Fibroblast of skin of left quadriceps (primary cell): ENCODE results near the gene KIAA0040.
"Not testable (repeated sequence)": the region's sequence is repeated elsewhere in the genome, so short reads cannot be mapped to it uniquely, and the experiment has no call there.

Source experiments
- DNase-seq, 2 experiments: peaks; one replicate each; pipeline ENCODE4 v3.0.0-alpha.2; 2013; ENCODE audit warnings: low read depth in 2 of 2

Gene KIAA0040

DNA sequence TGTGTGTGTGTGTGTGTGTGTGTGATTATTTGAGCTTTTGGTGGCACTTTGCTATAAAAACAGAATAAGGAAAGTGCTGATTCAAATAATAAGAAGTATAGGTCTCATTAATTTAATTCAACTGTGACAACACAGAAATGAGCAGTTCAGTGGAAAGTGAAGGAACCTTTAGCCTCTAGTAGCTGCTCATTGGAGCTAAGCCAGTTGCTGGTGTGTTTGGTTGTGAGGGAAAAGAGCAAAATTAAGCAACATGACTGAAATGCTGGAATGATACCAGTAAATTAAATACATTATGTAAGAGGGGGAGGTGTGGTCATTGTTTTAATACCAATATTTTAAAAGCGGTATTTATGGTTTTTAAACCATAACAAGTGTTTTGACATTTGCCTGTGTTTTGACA lies 55.2 kb downstream of the KIAA0040 start:
- no peak for DNase-seq

DNA sequence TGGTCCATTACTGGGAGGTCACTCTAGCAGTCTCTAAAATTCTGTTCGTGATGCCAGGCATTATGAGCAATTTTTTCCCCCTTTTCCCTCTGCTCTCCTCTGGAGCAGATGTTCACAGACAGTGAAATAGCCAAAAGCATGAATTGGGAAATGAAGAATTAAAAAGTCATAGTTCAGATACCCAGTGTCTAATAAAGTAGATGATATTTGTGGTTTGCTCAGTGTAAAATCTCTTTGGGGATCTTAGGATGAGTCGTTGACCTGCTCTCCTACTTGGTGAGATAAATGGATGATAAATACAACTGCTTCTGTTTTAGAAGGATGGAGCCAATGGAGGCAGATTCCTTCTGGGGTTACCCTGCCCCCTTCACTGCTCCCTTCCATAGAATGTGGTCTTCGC lies 56.3 kb downstream of the KIAA0040 start:
- no peak for DNase-seq

DNA sequence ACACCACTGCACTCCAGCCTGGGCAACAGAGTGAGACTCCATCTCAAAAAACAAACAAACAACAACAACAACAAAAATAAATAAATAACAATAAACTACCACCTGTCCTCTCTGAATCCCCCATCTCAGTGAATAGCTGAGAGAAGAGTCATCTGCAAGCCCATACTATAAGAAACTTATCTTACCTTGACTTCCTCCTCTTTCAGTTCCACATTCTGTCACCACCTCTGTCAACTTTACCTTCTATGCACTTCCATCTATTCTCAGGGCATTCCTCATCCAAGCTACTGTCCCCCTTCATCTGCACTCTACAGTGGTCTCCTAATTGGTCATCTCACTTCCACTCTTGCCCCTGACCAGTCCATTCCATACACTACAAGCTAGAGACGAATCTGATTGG lies 58.1 kb downstream of the KIAA0040 start:
- no peak for DNase-seq

DNA sequence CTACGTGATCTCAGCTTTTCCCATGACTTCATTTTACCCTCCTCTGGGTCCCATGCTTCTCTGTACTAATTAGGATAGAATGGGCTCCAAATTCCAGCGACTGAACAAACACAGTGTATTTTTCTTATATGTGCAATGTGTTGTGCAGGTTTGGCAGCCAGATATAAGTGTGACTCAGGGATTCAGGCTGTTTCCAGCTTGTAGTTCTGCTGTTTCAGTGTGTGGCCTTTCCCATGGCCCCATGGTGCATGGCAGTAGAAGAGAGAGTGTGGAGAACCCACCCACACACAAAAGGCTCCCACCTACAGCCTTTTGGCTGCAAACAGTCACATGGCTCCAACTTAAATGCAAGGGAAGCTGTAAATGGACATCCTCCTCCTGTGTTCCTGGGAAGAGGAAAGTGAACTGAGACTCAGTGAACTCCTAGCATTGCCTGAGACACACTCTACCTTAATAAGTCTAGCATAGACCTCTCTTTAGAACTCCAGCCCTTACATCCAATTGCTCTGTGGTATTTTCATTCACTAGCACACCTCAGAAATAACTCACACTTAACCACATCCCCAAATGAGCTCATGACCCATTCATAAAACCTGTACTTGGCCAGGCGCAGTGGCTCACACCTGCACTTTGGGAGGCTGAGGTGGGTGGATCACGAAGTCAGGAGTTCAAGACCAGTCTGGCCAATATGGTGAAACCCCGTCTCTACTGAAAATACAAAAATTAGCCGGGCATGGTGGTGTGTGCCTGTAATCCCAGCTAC lies 58.7 kb downstream of the KIAA0040 start:
- DNase-seq = no peak

DNA sequence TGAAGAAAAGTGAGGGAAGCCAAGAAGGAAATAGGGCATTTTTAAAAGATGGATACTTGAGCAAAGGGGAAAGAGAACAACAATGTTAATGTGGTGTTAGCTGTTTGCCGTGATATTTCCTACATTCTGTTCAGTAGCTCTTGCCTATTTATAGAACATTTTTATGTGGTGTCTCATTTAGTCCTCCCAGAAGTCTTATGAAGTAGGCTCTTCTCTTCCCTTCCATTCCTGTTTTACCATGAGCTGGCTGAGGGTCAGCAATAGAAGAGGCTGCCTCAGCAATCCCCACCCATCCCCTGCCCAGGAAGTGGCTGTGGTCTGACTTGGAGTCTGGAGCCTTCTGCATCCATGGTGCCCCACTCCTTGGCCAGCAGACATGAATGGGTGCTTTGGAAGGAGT lies 60.1 kb downstream of the KIAA0040 start:
- peak; percentile 40 to 53 for DNase-seq

DNA sequence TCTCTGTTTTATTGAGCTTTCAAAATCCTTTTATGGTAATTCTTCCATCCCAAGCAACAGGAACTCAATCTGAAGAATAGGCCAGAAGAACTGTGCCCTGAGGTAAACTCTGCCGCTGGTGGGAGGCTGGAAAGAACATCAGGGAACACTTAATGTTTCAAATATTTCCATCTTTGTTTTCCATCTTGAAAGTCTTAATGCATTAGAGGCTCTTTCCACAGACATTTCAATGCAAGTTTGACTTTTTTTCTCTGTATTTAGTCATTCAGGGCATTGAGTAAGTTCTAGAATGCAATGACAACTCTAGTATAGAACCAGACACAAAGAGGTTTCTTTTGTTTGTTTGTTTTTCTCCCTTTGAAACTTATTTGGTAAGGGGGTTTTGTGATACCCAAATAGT lies 61.5 kb downstream of the KIAA0040 start:
- DNase-seq = no peak

DNA sequence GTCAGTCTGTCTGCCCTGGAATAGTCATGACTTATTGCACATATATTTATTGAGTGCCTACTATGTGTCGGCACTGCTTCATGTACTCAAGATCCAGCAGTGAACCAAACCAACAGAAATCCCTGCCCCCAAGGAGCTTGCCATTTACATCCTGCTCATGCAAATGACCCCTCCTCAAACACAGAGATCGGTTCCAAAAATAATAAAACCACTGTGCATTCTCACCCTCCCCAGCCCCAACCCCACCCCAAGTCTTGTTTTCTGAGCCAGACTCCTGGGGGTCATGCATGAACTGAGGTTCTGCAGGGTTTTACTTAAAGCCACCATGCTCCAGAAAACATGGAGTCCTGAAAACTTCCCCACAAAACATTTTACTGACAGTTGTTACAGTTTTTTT lies 61.9 kb downstream of the KIAA0040 start:
- no peak for DNase-seq

DNA sequence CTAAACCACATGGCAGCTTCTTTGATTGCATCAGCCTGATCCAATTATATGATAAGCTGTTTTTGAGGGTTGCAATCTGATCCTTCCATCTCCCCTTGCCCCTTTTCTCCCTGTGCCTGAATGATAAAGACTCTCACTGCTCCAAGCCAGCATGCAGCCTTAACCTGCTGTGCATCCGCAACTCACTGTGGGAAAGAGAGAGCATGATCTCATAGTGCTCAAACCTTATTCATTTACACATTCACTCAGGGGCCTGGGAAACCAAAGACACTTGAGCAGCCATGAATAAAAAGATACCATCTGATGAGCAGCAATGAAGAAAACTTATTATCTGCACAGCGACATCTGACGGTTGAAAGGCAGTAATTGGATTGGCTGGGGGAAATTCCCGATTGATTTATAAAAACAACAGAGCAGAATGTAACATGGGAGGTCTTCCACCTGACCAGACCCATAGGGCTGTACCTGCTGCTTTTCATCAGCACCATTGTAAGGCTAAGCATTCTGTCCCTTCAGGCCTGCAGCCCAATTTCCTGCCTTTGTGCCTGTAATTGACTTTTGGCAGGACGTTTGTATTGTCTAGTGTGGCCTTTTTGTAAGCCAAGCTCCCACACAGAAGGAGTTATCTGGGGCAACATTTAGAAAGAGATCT lies 62.5 kb downstream of the KIAA0040 start:
- DNase-seq = no peak

DNA sequence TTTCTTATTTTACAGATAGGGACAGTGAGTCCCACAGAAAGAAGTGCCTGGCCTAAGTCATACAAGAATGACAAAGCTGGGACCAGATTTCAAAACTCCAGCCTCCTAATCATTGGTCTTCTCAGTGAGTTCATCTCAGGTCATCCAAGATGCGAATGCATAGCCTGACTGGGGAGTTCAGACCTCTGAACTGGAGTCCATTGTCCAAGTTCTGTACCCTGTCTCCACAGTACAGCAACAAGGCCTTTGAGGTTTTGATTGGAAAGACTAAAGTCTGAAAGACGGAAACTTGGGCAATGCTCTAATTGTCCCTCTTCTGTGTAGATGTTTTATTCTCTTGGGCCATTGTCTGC lies 63.0 kb downstream of the KIAA0040 start:
- no peak for DNase-seq

DNA sequence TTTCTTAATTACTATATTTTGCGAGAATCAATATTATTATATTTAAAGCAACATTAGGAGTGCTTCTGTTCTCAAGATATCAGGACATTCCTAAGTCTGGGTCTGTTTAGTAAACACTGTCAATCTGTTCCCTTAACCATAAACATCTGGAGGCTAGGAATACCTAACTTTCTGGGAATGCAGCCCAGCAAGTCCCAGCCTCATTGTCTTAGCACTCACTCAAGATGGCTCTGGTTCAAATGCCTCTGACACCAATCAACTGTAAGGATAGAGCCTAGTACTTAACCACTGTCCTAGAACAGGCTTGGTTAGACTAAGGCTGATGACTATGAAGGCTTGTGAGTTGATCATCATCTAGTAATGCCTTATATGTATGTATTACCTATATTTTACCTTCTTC lies 63.4 kb downstream of the KIAA0040 start:
- peak; percentile 74 to 77 for DNase-seq

DNA sequence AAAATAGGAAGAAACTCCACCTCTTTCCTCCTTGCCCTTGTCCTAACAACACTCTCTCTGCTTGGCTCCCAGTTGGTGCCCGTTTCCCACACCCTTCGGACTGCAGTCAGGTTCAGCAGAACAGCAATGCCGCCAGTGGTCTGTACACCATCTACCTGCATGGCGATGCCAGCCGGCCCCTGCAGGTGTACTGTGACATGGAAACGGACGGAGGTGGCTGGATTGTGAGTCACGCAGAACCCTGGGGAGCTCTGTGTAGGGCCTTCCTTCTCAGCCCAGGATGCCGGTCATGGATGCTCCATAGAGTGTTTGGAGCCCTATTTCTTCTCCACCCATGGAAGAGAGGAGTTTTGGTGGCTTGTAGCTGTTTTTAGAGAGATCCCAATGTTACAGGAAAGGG lies 64.1 kb downstream of the KIAA0040 start:
- DNase-seq = no peak

DNA sequence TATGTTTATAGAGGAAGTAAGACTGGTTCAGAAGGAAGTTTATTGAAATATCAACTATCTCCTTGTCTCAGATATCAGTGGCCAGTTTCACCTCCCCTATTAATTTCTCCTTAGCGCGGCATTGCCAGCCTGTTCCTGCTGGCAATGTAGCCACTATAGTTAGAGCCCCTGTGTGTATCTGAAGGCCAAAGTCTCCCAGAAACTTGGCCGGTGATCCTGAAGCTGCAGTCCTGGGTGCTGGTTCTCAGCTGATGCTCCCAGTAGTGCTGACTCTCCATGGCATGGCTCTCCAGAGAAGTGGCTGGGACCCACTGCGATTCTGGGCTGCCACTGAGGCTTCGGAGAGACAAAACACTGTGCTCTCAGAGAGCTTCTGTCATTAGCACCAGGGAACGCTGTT lies 65.0 kb downstream of the KIAA0040 start:
- no peak for DNase-seq

DNA sequence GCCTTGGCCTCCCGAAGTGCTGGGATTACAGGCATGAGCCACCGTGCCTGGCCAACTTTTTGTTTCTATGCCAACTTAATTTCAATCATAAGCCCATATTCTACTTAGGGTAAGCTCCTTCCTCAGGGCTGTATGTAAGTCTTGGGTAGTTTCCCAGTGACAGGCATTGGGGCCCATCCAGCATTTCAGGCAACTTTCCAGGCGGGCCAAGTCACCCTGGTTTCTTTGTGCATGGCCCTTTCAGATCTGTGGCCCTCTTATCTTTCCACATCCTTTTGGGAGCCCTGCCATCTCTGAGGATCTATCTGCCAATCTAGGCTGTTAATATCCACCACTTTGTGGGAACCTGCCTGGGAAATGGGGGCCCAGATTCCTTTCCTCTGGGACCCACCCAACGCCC lies 66.2 kb downstream of the KIAA0040 start:
- no peak for DNase-seq

DNA sequence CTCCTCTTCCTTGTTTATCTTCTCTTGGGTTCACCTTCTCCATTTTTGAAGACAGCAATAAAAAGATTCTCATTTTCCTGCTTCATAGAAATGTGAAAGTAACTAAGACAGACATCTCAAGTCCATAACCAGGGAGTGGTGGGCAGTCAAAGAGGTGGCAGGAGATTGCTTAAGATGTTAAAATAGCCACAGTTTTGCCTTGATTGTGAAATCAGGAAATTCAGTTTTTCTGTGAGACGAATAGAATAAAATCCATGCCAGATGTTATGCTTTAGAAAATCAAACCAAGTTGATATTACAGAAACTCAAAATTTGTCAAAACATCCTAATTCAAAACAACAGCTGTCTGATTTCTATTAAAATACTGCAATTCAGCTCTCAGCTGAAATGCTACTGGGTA lies 67.7 kb downstream of the KIAA0040 start:
- no peak for DNase-seq

DNA sequence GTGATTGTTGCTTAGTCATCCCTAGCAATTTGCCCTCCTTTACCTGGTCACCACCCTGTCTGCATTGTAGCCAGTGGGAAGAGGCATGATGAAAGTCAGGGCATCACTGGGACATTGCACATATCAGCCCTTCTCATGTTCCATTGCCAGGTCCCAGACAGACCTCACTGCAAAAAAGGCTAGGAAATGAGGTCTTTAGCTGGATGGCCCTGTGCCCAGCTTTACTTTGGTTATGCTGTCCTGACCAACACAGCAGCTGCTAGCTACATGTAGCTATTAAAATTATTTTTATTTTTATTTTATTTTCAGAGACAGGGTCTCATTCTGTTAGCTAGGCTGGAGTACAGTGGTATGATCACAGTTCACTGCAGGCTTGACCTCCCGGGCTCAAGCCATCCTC lies 72.1 kb downstream of the KIAA0040 start:
- no peak for DNase-seq

DNA sequence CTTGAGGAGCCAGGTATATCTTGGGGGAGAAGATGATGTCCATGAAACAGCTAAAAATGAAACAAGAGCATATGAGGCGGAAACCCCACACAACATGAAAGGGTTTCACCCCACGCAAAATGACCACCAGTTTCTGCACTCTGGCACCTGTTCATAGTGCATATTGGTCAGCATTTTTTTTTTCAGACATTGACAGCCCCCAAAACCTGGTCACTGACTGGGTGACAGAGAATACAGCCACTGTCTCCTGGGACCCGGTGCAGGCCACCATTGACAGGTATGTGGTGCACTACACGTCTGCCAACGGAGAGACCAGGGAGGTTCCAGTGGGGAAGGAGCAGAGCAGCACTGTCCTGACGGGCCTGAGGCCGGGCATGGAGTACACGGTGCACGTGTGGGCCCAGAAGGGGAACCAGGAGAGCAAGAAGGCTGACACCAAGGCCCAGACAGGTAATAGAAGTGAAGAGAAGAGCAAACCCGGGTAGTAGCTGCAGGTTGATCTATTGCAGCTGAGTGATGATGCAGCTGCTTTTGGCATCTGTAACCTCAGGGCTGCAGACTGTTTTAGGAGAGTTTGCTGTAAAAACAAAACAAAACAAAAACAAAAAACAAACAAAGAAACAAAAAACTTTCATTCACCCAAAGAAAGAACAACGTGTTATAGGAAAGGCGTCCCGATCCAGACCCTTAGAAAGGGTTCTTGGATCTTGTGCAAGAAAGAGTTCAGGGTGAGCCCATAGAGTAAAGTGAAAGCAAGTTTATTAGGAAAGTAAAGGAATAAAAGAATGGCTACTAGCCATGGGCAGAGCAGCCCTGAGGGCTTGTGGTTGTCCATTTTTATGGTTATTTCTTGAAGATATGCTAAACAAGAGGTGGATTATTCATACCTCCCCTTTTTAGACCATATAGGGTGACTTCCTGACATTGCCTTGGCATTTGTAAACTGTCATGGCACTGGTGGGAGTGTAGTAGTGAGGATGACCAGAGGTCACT lies 73.9 kb downstream of the KIAA0040 start:
- DNase-seq = no peak

DNA sequence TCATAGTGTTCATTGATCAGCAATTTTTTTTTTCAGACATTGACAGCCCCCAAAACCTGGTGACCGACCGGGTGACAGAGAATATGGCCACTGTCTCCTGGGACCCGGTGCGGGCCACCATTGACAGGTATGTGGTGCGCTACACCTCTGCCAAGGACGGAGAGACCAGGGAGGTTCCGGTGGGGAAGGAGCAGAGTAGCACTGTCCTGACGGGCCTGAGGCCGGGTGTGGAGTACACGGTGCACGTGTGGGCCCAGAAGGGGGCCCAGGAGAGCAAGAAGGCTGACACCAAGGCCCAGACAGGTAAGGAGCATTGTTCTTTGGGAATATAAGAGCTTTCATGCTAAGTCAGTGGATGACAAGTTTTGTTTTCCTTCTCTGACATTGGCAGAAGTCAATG lies 75.7 kb downstream of the KIAA0040 start:
- DNase-seq = no peak

DNA sequence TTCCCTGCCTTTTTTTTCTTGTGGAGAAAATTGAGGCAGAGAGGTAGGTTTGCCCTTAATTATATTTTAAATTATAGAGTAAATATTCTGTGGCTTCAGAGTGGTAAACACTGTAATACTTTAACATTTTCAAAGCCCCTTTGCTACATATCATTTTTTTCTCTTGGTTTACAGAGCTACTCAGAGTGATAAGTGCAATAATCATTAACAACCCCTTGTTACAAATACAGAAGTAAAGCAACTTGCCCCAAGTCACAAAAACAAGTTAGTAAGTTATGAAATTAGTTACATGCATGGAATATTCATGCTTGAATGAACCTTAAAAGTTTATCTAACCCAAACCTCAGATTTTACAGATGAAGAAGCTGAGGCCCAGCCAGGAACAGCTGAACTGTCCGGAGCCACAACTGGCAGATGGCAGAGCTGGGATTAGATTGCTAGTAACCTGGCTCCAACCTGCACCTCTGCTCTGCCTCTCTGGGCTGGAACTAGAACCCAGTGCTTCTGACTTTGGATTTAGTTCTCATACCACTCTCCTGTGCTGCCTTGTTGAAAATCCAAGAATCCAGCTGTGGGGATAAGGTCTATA lies 76.3 kb downstream of the KIAA0040 start:
- DNase-seq = no peak

DNA sequence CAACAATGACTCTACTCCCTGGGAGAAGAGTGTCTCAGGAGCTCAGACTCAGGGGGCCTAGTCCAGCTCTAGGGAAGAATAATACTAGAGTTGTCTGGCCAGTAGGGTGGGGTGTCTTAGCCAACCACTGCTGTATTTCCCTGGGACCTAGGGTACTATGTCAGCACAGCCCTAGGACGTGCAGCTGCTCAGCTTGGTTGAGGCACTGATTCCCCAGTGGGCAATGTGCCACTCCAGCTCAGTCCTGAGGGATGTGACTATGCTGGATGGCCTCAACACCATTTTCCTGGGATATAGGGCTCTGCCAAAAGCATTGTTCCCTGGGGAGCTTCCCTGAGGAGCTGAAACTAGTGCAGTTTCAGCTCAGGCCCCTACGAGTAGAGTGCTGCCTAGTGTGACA lies 77.6 kb downstream of the KIAA0040 start:
- DNase-seq = no peak

DNA sequence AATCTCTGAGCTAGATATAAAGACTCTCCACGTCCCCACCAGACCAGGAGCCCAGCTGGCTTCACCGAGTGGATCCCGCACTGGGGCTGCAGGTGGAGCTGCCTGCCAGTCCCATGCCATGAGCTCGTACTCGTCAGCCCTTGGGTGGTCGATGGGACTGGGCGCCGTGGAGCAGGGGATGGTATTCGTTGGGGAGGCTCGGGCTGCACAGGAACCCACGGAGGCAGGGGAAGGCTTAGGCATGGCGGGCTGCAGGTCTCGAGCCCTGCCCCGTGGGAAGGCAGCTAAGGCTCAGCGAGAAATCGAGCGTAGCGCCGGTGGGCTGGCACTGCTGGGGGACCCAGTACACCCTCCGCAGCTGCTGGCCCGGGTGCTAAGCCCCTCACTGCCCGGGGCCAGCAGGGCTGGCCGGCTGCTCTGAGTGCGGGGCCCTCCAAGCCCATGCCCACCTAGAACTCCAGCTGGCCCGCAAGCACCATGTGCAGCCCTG lies 84.2 kb downstream of the KIAA0040 start:
- not testable (repeated sequence) for DNase-seq
